ENCODE data around the gene SDHA. TPM values are rescaled to one million over a fixed set of nuclear protein-coding genes. Genes with fewer than 3 reads are reported as not detected.
A peak's percentile ranks its signal among the peaks of the same experiment; 100 is the strongest.

SDHA gene
- total and polyA plus RNA-seq, 12 donors: 116 to 296 (median 202) TPM

DNA sequence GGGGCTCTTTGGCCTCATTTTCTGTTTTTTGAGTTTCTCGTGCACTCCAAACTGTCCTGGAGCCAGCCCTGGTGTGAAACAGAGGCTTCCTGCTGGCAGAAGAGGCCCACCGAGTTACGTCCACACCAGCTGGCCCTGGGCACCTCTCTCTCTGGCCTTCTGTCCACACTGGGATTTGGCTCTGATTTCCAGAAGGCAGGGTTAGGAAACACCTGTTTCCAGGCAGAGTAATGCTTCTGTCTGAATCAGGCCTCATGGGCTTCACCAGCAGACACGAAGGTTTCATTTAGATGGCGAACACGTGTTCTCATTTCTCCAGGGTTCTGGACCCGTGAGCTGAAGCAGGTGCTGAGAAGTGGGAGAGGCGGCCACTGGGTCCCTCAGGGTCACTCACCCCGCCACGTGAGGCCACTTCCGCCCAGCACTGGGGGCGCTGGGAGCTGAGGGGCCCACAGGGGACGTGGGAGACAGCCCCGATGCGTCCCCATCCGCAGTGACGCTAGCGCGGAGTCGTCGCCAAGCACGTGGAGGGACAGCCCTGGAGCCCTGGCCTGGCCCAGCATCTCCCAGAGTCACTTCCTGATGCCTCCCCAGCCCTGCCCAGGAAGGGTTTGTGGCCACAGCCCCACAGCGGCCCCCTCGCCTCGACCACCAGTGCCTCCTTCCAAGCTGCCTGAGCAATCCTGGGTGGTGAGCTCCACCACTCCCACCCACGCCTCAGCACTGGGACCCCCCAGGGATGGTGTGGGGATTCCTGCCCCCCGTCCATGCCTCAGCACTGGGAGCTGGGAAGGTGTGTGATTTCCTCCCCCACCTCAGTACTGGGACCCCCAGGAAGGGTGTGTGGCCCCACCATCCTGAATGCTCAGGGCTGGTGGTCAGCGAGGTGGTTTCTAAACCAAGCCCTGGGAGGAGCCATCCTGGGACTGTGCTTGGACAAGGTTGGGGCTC is 31.8 kb upstream of the SDHA start:
- 79 to 88% (median 81%) methylated on average over 8 to 28 of the region's 28 CpGs for WGBS, 4 donors
- no peaks in the 10 kb centered on the region for H3K27me3 ChIP-seq
- intact Hi-C loops (cut with DNase I): no loop called here
- H3K4me3 ChIP-seq: no peak overlapping the region
- TF ChIP-seq, protein P1, sequence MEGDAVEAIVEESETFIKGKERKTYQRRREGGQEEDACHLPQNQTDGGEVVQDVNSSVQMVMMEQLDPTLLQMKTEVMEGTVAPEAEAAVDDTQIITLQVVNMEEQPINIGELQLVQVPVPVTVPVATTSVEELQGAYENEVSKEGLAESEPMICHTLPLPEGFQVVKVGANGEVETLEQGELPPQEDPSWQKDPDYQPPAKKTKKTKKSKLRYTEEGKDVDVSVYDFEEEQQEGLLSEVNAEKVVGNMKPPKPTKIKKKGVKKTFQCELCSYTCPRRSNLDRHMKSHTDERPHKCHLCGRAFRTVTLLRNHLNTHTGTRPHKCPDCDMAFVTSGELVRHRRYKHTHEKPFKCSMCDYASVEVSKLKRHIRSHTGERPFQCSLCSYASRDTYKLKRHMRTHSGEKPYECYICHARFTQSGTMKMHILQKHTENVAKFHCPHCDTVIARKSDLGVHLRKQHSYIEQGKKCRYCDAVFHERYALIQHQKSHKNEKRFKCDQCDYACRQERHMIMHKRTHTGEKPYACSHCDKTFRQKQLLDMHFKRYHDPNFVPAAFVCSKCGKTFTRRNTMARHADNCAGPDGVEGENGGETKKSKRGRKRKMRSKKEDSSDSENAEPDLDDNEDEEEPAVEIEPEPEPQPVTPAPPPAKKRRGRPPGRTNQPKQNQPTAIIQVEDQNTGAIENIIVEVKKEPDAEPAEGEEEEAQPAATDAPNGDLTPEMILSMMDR (IDR thresholded peaks at IDR 0.05): no peak
- no peak for TF ChIP-seq POLR2A (IDR thresholded peaks at IDR 0.05)
- no peaks in the 10 kb centered on the region for H3K9me3 ChIP-seq (replicated peaks in 1 of 3)
- DNase-seq: no peak
- H3K4me1 ChIP-seq (replicated peaks in 1 of 2): peaks cover 0 to 6% of the 10 kb centered on the region in 2 donors
- no peak overlapping the region for H3K27ac ChIP-seq
- H3K36me3 ChIP-seq (replicated peaks in 1 of 2): no peaks in the 10 kb centered on the region

- Histone ChIP-seq H3K9me3 (replicated peaks in 1 of 3) (no peaks in the 10 kb centered on the region), H3K27me3 (no peaks in the 10 kb centered on the region), H3K36me3 (replicated peaks in 1 of 2) (no peaks in the 10 kb centered on the region), H3K27ac (no peak overlapping the region), H3K4me3 (no peak overlapping the region), H3K4me1 (replicated peaks in 1 of 2) (peaks cover 0 to 6% of the 10 kb centered on the region in 2 donors)
- intact Hi-C loops (cut with DNase I): no loop called here
- 55 to 83% (median 81%) methylated on average over 4 to 13 of the region's 13 CpGs for WGBS, 4 donors
- DNase-seq: no peak
- TF ChIP-seq, protein P1 (IDR thresholded peaks at IDR 0.05): no peak
- no peak for TF ChIP-seq POLR2A (IDR thresholded peaks at IDR 0.05)
These were observed 31.1 kb upstream of the SDHA start for GRCh38 chr5:187042-187431.

- no peak overlapping the region for H3K27ac ChIP-seq
- H3K27me3 ChIP-seq: no peaks in the 10 kb centered on the region
- TF ChIP-seq, protein P1 (IDR thresholded peaks at IDR 0.05): no peak
- TF ChIP-seq POLR2A (IDR thresholded peaks at IDR 0.05): no peak
- H3K4me3 ChIP-seq: no peak overlapping the region
- intact Hi-C loops (cut with DNase I): no loop called here
- H3K9me3 ChIP-seq (replicated peaks in 1 of 3): no peaks in the 10 kb centered on the region
- peaks cover 0 to 6% of the 10 kb centered on the region in 2 donors for H3K4me1 ChIP-seq (replicated peaks in 1 of 2)
- peak in 1 of 7 donors; percentile 28 for DNase-seq
- H3K36me3 ChIP-seq (replicated peaks in 1 of 2): no peaks in the 10 kb centered on the region
- 54 to 71% (median 54%) methylated on average over 9 to 21 of the region's 21 CpGs for WGBS, 4 donors
These were observed 30.3 kb upstream of the SDHA start for GRCh38 chr5:187617-188451.
